H9 (cell line): Measurements from ENCODE around the gene RBM23. TPM values are rescaled to one million over a fixed set of nuclear protein-coding genes. Genes with fewer than 3 reads are reported as not detected.

ENCODE experiments used
- DNase-seq: peaks from one replicate; pipeline ENCODE4 v3.0.0-alpha.2; 2017
- H2AFZ ChIP-seq: one replicate; pipeline ENCODE4 v1.6.1; 2013; ENCODE audit warnings: mild to moderate bottlenecking, low read length, control low read depth, moderate library complexity
- H2AK5ac ChIP-seq: 2 replicates; pipeline ENCODE4 v1.6.1; 2013; ENCODE audit warnings: low read length, control low read depth, mixed read lengths; ENCODE audit not compliant: insufficient read length
- H2BK120ac ChIP-seq: one replicate; pipeline ENCODE4 v1.6.1; 2013; ENCODE audit warnings: low read depth, mild to moderate bottlenecking, low read length, control low read depth, inconsistent platforms; ENCODE audit not compliant: poor library complexity, severe bottlenecking
- H2BK12ac ChIP-seq: 2 replicates; pipeline ENCODE4 v1.6.1; 2013; ENCODE audit warnings: low read length, control low read depth, mixed read lengths, low read depth; ENCODE audit not compliant: insufficient read length
- H2BK15ac ChIP-seq: 2 replicates; pipeline ENCODE4 v1.6.1; 2013; ENCODE audit warnings: low read depth, low read length, control low read depth
- H2BK20ac ChIP-seq: one replicate; pipeline ENCODE4 v1.6.1; 2013; ENCODE audit warnings: low read depth, mild to moderate bottlenecking, low read length, control low read depth, inconsistent platforms; ENCODE audit not compliant: poor library complexity, severe bottlenecking
- H2BK5ac ChIP-seq: 2 replicates; pipeline ENCODE4 v1.6.1; 2013; ENCODE audit warnings: low read length, control low read depth, mixed read lengths; ENCODE audit not compliant: insufficient read length
- H3K14ac ChIP-seq: 2 replicates; pipeline ENCODE4 v1.6.1; 2013; ENCODE audit warnings: low read length, control low read depth; ENCODE audit not compliant: insufficient read depth
- H3K18ac ChIP-seq: 2 replicates; pipeline ENCODE4 v1.6.1; 2013; ENCODE audit warnings: low read depth, mild to moderate bottlenecking, mixed read lengths, low read length, control low read depth; ENCODE audit not compliant: insufficient read length
- H3K23ac ChIP-seq: 2 replicates; pipeline ENCODE4 v1.6.1; 2013; ENCODE audit warnings: low read length, control low read depth, mixed read lengths, low read depth; ENCODE audit not compliant: insufficient read length
- H3K23me2 ChIP-seq: 2 replicates; pipeline ENCODE4 v1.6.1; 2013; ENCODE audit warnings: low read depth, mild to moderate bottlenecking, mixed read lengths, low read length, control low read depth; ENCODE audit not compliant: insufficient read length, poor library complexity, severe bottlenecking
- H3K27ac ChIP-seq: 2 replicates; pipeline ENCODE4 v1.5.1; 2013; ENCODE audit warnings: low read length, control low read depth, mixed read lengths, low read depth; ENCODE audit not compliant: insufficient read length
- H3K27me3 ChIP-seq: 2 replicates; pipeline ENCODE4 v1.6.1; 2013; ENCODE audit warnings: low read length, control low read depth, inconsistent platforms; ENCODE audit not compliant: insufficient read depth
- H3K4ac ChIP-seq: 2 replicates; pipeline ENCODE4 v1.6.1; 2013; ENCODE audit warnings: low read depth, mild to moderate bottlenecking, control low read depth, inconsistent platforms, low read length, moderate library complexity
- H3K4me1 ChIP-seq: 2 replicates; pipeline ENCODE4 v1.6.1; 2013; ENCODE audit warnings: low read length, control low read depth, inconsistent platforms; ENCODE audit not compliant: insufficient read depth
- H3K4me2 ChIP-seq: 2 replicates; pipeline ENCODE4 v1.6.1; 2013; ENCODE audit warnings: low read length, control low read depth, mixed read lengths; ENCODE audit not compliant: insufficient read length, insufficient read depth
- H3K56ac ChIP-seq: 2 replicates; pipeline ENCODE4 v1.6.1; 2013; ENCODE audit warnings: low read depth, mild to moderate bottlenecking, mixed read lengths, low read length, control low read depth; ENCODE audit not compliant: insufficient read length
- H3K79me1 ChIP-seq: 2 replicates; pipeline ENCODE4 v1.6.1; 2013; ENCODE audit warnings: low read depth, mild to moderate bottlenecking, moderate library complexity, low read length, control low read depth, inconsistent platforms; ENCODE audit not compliant: insufficient read depth, poor library complexity, severe bottlenecking
- H3K79me2 ChIP-seq: 2 replicates; pipeline ENCODE4 v1.6.1; 2013; ENCODE audit warnings: low read length, control low read depth, inconsistent platforms; ENCODE audit not compliant: insufficient read depth
- H3K9ac ChIP-seq: 2 replicates; pipeline ENCODE4 v1.6.1; 2013; ENCODE audit warnings: low read length, control low read depth, mixed read lengths; ENCODE audit not compliant: insufficient read length; ENCODE audit errors: extremely low read depth
- H3K9me3 ChIP-seq: one replicate; pipeline ENCODE4 v1.6.1; 2013; ENCODE audit warnings: low read depth, low read length, inconsistent platforms; ENCODE audit not compliant: control insufficient read depth
- H3T11ph ChIP-seq: one replicate; pipeline ENCODE4 v1.6.1; 2013; ENCODE audit warnings: mild to moderate bottlenecking, low read length, control low read depth, inconsistent platforms
- H4K20me1 ChIP-seq: one replicate; pipeline ENCODE4 v1.6.1; 2013; ENCODE audit not compliant: control insufficient read depth, insufficient read length, insufficient read depth
- H4K5ac ChIP-seq: 2 replicates; pipeline ENCODE4 v1.6.1; 2013; ENCODE audit warnings: low read depth, mild to moderate bottlenecking, mixed read lengths, low read length, control low read depth; ENCODE audit not compliant: insufficient read length
- H4K8ac ChIP-seq: replicated peaks from 2 replicates; pipeline ENCODE4 v1.6.1; 2013; ENCODE audit warnings: low read length, control low read depth, mixed read lengths, low read depth; ENCODE audit not compliant: insufficient read length
- H4K91ac ChIP-seq: 2 replicates; pipeline ENCODE4 v1.6.1; 2013; ENCODE audit warnings: low read depth, mild to moderate bottlenecking, moderate library complexity, mixed read lengths, low read length, control low read depth; ENCODE audit not compliant: insufficient read length
- H3K27ac Mint-ChIP-seq, 3 experiments: 2 replicates in 2 of 3; 3 replicates in 1 of 3; pipeline ENCODE4 v1.8.0; 2020 to 2021; ENCODE audit warnings: mixed read lengths in 3 of 3, mild to moderate bottlenecking in 1 of 3, moderate library complexity in 1 of 3
- H3K27me3 Mint-ChIP-seq: 2 replicates; pipeline ENCODE4 v1.8.0; 2021; ENCODE audit warnings: low read depth, mild to moderate bottlenecking, moderate library complexity, mixed read lengths
- H3K36me3 Mint-ChIP-seq, 3 experiments: 2 replicates in 2 of 3; 3 replicates in 1 of 3; pipeline ENCODE4 v1.8.0; 2020 to 2021; ENCODE audit warnings: low read depth in 3 of 3, mixed read lengths in 3 of 3; ENCODE audit not compliant: insufficient read depth in 1 of 3
- H3K4me1 Mint-ChIP-seq, 2 experiments: 2 replicates each; pipeline ENCODE4 v1.8.0; 2020; ENCODE audit warnings: mixed read lengths in 2 of 2
- H3K4me3 Mint-ChIP-seq, 2 experiments: 2 replicates in 1 of 2; 3 replicates in 1 of 2; pipeline ENCODE4 v1.8.0; 2020 to 2021; ENCODE audit warnings: mild to moderate bottlenecking in 2 of 2, mixed read lengths in 2 of 2, moderate library complexity in 1 of 2
- H3K9me3 Mint-ChIP-seq, 2 experiments: 2 replicates in 1 of 2; 3 replicates in 1 of 2; pipeline ENCODE4 v1.8.0; 2020; ENCODE audit warnings: mild to moderate bottlenecking in 2 of 2, mixed read lengths in 2 of 2, moderate library complexity in 1 of 2
- WGBS: extraction: QIAGEN DNeasy Blood & Tissue Kit; methylation state at CpG from one replicate; pipeline ENCODE4 v1.1.7; 2013; ENCODE audit warnings: missing lambda C conversion rate, low lambda C conversion rate, mixed read lengths; ENCODE audit not compliant: insufficient read length; ENCODE audit errors: extremely low coverage; 5-methylcytosine and 5-hydroxymethylcytosine counted together
- total RNA-seq: library from RNA; stranded (reverse); gene quantifications from 2 replicates; pipeline ENCODE4 v1.2.1, GENCODE V29; 2021
- TF ChIP-seq, protein P1 (sequence below): fragments of 200-600 bp; sonication (generic); conservative IDR thresholded peaks from 3 replicates; pipeline ENCODE4 v1.8.0; 2021; ENCODE audit warnings: antibody characterized with exemption, mild to moderate bottlenecking

Gene RBM23
- total RNA-seq, 1 experiment from 2014 or later = 79.0 TPM

DNA sequence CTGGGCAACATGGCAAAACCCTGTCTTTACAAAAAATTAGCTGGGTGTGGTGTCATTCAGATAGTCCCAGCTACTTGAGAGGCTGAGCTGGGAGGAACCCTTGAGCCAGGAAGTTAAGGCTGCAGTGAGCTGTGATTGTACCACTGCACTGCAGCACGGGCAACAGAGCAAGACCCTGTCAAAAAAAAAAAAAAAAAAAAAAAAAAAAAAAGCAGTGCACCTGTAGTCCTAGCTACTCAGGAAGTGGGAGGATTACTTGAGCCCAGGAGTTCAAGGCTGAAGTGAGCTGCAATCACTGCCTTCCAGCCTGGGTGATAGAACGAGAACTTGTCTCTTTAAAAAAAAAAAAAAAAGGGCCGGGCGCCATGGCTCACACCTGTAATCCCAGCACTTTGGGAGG, 30.3 kb downstream of the RBM23 start:
- H2AK5ac ChIP-seq = no peak overlapping the region
- no peak overlapping the region for H3K9ac ChIP-seq
- H2AFZ ChIP-seq = no peak overlapping the region
- no peak for DNase-seq
- peaks cover 3% of the 10 kb centered on the region; the same call in 1 of the 2 replicates for H3K27me3 ChIP-seq
- H3K56ac ChIP-seq = no peak overlapping the region
- WGBS = no CpG with 5 or more reads among the region's 4 CpGs
- H3K14ac ChIP-seq = no peak overlapping the region
- no peaks in the 10 kb centered on the region; the same call in 1 of the 2 replicates for H3K4me1 ChIP-seq
- no peak overlapping the region for H3K4ac ChIP-seq
- H3K23me2 ChIP-seq = peaks cover 7% of the 10 kb centered on the region
- H3K27ac ChIP-seq = no peak overlapping the region
- no peak overlapping the region for H2BK20ac ChIP-seq
- peaks cover 0 to 11% (median 6%) of the 10 kb centered on the region in 3 experiments; a peak in 3 of 7 replicates for H3K36me3 Mint-ChIP-seq
- no peak overlapping the region for H3K4me2 ChIP-seq
- no peaks in the 10 kb centered on the region; a peak in 1 of 5 replicates for H3K9me3 Mint-ChIP-seq
- H3K18ac ChIP-seq = no peak overlapping the region
- no peak overlapping the region for H4K5ac ChIP-seq
- H2BK5ac ChIP-seq = no peak overlapping the region
- H3K27ac Mint-ChIP-seq = no peak overlapping the region
- no peak overlapping the region for H3T11ph ChIP-seq
- no peak overlapping the region for H3K23ac ChIP-seq
- no peaks in the 10 kb centered on the region for H3K79me1 ChIP-seq
- no peak overlapping the region for H2BK120ac ChIP-seq
- H2BK12ac ChIP-seq = no peak overlapping the region
- peaks cover 29% of the 10 kb centered on the region for H3K27me3 Mint-ChIP-seq
- H4K91ac ChIP-seq = no peak overlapping the region
- TF ChIP-seq, protein P1, sequence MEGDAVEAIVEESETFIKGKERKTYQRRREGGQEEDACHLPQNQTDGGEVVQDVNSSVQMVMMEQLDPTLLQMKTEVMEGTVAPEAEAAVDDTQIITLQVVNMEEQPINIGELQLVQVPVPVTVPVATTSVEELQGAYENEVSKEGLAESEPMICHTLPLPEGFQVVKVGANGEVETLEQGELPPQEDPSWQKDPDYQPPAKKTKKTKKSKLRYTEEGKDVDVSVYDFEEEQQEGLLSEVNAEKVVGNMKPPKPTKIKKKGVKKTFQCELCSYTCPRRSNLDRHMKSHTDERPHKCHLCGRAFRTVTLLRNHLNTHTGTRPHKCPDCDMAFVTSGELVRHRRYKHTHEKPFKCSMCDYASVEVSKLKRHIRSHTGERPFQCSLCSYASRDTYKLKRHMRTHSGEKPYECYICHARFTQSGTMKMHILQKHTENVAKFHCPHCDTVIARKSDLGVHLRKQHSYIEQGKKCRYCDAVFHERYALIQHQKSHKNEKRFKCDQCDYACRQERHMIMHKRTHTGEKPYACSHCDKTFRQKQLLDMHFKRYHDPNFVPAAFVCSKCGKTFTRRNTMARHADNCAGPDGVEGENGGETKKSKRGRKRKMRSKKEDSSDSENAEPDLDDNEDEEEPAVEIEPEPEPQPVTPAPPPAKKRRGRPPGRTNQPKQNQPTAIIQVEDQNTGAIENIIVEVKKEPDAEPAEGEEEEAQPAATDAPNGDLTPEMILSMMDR = no peak
- H3K79me2 ChIP-seq = no peaks in the 10 kb centered on the region
- no peak overlapping the region for H2BK15ac ChIP-seq
- H3K4me1 Mint-ChIP-seq = peaks cover 16 to 26% of the 10 kb centered on the region in 2 experiments
- no peak overlapping the region for H3K4me3 Mint-ChIP-seq
- H3K9me3 ChIP-seq = no peaks in the 10 kb centered on the region
- no peak overlapping the region for H4K8ac ChIP-seq
- H4K20me1 ChIP-seq = no peaks in the 10 kb centered on the region
